HFFc6 (cell line): ENCODE results near the gene CACNA1C. TPM values are rescaled to one million over a fixed set of nuclear protein-coding genes. Genes with fewer than 3 reads are reported as not detected.

ENCODE experiments used
- DNase-seq: peaks from one replicate; pipeline ENCODE4 v3.0.0-alpha.2; 2018
- H3K27ac Mint-ChIP-seq: 2 replicates; pipeline ENCODE4 v1.8.0; 2020; ENCODE audit warnings: mild to moderate bottlenecking, mixed read lengths
- H3K27me3 Mint-ChIP-seq: 2 replicates; pipeline ENCODE4 v1.8.0; 2021; ENCODE audit warnings: mild to moderate bottlenecking, moderate library complexity, mixed read lengths; ENCODE audit not compliant: insufficient read depth
- H3K36me3 Mint-ChIP-seq: 2 replicates; pipeline ENCODE4 v1.8.0; 2021; ENCODE audit warnings: low read depth, mixed read lengths
- H3K4me1 Mint-ChIP-seq: 2 replicates; pipeline ENCODE4 v1.8.0; 2020; ENCODE audit warnings: low read depth, mixed read lengths
- H3K4me3 Mint-ChIP-seq: 2 replicates; pipeline ENCODE4 v1.8.0; 2020; ENCODE audit warnings: mild to moderate bottlenecking, moderate library complexity, mixed read lengths
- H3K9me3 Mint-ChIP-seq: 2 replicates; pipeline ENCODE4 v1.8.0; 2020; ENCODE audit warnings: mild to moderate bottlenecking, mixed read lengths
- total RNA-seq, 6 experiments: library from RNA; stranded (reverse); fragmentation: NEBNext Ultra II Directional; extraction: Animal tissue kit (Norgen Biotek cat#: 25700); gene quantifications; 2 replicates in 1 of 6; 3 replicates in 5 of 6; pipeline ENCODE4 v1.2.3, GENCODE V29; 2021
- TF ChIP-seq, protein P1 (sequence below): fragments of 200-600 bp; sonication (generic); IDR thresholded peaks from 2 replicates; pipeline ENCODE4 v1.5.0; 2021; ENCODE audit warnings: antibody characterized with exemption, mild to moderate bottlenecking

The CACNA1C gene
- total RNA-seq, 6 experiments from 2014 or later: 6.7 to 11.5 (median 10.6) TPM

DNA sequence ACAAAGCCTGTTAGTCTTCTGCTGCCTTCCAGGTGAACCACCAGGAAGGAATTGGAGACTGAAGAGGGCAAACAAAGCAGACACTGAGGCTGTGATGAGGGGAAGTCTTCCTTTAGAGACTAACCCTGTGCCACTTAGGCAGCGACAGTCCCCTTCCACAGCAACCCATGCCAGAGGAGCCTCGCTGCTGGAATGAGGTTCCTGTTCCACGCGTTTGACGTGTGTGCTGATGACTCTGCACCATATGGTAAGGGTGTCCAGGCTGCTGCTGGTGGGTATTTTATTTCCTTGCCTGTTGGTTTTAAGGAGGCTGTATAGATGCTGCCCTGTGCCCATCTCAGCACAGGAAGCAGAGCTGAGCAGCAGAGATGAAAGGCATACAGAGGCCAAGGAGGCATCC is 380.1 kb downstream of the CACNA1C start:
- TF ChIP-seq, protein P1, sequence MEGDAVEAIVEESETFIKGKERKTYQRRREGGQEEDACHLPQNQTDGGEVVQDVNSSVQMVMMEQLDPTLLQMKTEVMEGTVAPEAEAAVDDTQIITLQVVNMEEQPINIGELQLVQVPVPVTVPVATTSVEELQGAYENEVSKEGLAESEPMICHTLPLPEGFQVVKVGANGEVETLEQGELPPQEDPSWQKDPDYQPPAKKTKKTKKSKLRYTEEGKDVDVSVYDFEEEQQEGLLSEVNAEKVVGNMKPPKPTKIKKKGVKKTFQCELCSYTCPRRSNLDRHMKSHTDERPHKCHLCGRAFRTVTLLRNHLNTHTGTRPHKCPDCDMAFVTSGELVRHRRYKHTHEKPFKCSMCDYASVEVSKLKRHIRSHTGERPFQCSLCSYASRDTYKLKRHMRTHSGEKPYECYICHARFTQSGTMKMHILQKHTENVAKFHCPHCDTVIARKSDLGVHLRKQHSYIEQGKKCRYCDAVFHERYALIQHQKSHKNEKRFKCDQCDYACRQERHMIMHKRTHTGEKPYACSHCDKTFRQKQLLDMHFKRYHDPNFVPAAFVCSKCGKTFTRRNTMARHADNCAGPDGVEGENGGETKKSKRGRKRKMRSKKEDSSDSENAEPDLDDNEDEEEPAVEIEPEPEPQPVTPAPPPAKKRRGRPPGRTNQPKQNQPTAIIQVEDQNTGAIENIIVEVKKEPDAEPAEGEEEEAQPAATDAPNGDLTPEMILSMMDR: no peak
- H3K4me3 Mint-ChIP-seq: no peak overlapping the region
- H3K4me1 Mint-ChIP-seq: peaks cover 12% of the 10 kb centered on the region
- H3K36me3 Mint-ChIP-seq: peaks cover 7% of the 10 kb centered on the region; the same call in 1 of the 2 replicates
- no peaks in the 10 kb centered on the region; the same call in none of the 2 replicates for H3K27me3 Mint-ChIP-seq
- no peaks in the 10 kb centered on the region for H3K9me3 Mint-ChIP-seq
- H3K27ac Mint-ChIP-seq: no peak overlapping the region
- DNase-seq: no peak

DNA sequence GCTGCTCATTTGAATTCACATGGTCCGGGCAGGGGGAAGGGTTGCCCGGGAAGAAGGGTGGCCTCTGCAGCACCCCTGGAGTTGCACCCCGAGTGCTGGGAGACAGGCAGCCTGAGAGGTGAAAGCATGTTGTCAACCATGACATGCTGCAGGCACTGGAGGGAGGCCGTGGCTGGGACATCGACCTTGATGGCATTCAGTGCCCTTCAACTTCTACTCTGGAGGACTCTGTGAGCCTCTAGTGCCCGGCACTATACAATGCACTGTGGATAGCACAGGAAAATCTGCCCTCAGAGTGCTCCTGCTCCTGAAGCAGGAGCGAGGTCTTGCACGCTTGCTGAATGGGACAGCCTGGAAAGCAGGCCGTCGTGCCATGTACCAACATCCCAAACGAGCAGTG is 382.7 kb downstream of the CACNA1C start:
- H3K4me3 Mint-ChIP-seq: no peak overlapping the region; the same call in 1 of the 2 replicates
- H3K36me3 Mint-ChIP-seq: peaks cover 7% of the 10 kb centered on the region; the same call in 1 of the 2 replicates
- TF ChIP-seq, protein P1: no peak
- H3K27me3 Mint-ChIP-seq: no peaks in the 10 kb centered on the region; the same call in none of the 2 replicates
- H3K9me3 Mint-ChIP-seq: no peaks in the 10 kb centered on the region
- no peak overlapping the region for H3K27ac Mint-ChIP-seq
- no peak for DNase-seq
- H3K4me1 Mint-ChIP-seq: peaks cover 12% of the 10 kb centered on the region

DNA sequence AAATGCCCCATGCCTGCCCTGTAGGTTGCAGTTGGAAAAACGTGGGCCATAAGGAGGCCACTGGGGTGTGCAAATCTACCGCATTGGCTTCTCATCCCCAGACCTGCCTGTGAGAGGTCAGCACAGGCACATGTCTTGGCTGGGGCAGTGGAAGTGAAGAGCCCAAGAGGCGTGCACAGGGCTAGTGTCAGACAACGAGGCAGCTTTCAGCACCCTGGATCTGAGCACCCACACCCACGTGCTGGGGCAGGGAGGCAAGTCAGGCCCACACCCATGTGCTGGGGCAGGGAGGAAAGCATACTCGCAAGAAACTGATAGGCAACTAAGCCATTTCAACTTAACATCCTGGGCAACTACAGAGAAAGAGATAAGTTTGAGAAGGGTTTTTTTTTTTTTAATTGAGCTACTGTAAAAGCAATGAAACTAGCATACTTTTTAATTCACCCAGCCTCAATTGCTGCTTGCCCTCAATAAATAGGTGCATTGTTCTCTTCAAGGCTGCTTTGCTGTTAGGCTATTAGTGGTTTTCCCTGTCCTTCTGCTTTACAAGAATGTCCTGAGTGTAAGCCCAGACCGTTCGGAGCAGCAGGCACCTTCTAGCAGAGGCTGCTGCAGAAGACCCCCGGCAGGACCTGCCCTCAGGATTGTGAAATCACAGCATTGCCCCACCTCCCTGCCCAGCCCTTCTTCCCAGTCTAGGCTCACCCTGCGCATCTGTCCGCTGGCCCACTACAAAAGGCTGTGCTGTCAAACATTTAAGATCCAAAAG is 386.7 kb downstream of the CACNA1C start:
- Mint-ChIP-seq H3K36me3 (peaks cover 6% of the 10 kb centered on the region; the same call in 1 of the 2 replicates), H3K9me3 (no peaks in the 10 kb centered on the region), H3K4me1 (peaks cover 6% of the 10 kb centered on the region; the same call in 1 of the 2 replicates), H3K4me3 (no peak overlapping the region), H3K27me3 (peaks cover 2% of the 10 kb centered on the region), H3K27ac (no peak overlapping the region)
- no peak for DNase-seq
- TF ChIP-seq, protein P1: no peak

DNA sequence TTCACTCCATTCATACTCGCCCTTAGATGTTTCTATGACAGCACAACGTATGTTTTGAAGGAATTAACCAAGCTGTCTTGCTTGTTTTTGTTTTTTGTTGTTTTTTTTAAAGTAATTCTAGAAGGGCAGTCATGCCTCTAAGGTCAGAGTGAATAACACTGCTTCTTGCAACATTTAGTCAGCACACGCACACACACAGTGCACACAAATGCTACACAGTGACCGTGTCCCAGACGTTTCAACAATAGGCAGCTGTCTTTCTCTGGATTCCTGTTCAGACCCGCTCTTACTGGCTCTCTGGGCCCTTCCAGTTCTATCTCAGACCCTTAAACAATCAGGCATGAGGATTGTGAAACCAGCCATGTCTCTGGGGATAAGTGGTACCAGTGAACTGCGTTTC is 391.0 kb downstream of the CACNA1C start:
- Mint-ChIP-seq H3K4me1 (peaks cover 6% of the 10 kb centered on the region; the same call in 1 of the 2 replicates), H3K36me3 (no peaks in the 10 kb centered on the region), H3K9me3 (no peaks in the 10 kb centered on the region), H3K27me3 (peaks cover 5% of the 10 kb centered on the region), H3K27ac (no peak overlapping the region), H3K4me3 (no peak overlapping the region)
- TF ChIP-seq, protein P1: no peak
- DNase-seq: no peak

DNA sequence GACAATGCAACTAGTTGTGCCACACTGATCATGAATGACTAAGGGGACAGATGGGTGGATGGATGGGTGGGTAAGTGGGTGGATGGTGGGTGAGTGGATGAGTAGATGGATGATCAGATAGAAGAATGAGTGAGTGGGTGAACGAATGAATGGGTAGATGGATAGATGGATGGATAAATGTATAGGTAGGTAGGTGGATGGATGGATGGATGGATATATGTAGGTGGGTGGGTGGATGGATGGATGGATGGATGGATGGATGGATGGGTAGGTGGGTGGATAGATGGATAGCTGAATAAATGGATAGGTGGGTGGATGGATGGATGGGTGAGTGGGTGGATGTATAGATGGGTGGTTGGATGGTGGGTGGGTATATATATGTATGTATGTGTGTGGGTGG is 393.2 kb downstream of the CACNA1C start:
- H3K27me3 Mint-ChIP-seq: peaks cover 5% of the 10 kb centered on the region
- no peaks in the 10 kb centered on the region for H3K36me3 Mint-ChIP-seq
- no peak for DNase-seq
- peaks cover 12% of the 10 kb centered on the region for H3K4me1 Mint-ChIP-seq
- TF ChIP-seq, protein P1: no peak
- H3K27ac Mint-ChIP-seq: no peak overlapping the region
- no peaks in the 10 kb centered on the region for H3K9me3 Mint-ChIP-seq
- no peak overlapping the region for H3K4me3 Mint-ChIP-seq
